ENCODE measurements around the gene MBNL2. TPM values are rescaled to one million over a fixed set of nuclear protein-coding genes. Genes with fewer than 3 reads are reported as not detected.

Gene MBNL2
- total and polyA plus RNA-seq, 2 experiments from 2014 or later, result 27.4 to 97.9 TPM

DNA sequence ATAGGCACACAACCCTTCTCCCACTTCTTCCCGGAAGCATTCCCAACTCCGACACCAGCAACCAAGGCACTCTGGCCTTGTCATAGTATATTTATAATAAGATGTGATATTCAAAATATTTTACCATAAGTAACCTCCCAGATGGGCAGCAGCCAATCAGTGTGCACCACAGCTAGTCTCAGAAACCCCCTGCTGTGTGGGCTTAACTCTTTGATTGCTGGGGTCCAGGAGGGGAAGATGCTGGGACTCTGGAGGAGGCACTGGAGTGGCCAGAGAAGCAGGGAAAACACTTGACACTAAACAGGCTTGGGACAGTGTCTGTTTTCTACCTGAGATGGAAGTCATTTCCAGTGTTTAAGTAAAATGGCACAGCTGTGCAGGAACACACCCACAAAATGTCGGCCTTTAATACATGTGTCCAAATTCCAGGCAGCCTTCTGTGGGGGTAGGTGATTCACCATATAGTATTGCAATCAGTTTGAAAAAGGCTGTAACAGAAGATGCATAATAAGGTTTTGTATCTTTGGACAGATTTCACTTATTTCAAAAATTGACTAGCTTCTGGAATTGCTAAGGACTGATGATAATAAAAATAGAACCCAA is 100.7 kb downstream of the MBNL2 start:
- Histone ChIP-seq H3K4me2 (no peak overlapping the region), H3K4me3 (no peak overlapping the region), H3K9me3 (ENCODE audit: low read depth) (no peaks in the 10 kb centered on the region), H3K36me3 (replicated peaks; ENCODE audit: insufficient read depth, low read depth) (no peaks in the 10 kb centered on the region), H3K4me1 (ENCODE audit: insufficient read depth) (no peaks in the 10 kb centered on the region), H3K9me2 (replicated peaks; ENCODE audit: insufficient read depth) (no peaks in the 10 kb centered on the region), H2AFZ (no peak overlapping the region), H4K20me1 (ENCODE audit: insufficient read depth, poor library complexity, severe bottlenecking) (peaks cover 36% of the 10 kb centered on the region), H3K27ac (no peak overlapping the region), H3K79me2 (peaks cover 89% of the 10 kb centered on the region), H3K27me3 (no peaks in the 10 kb centered on the region)
- TF ChIP-seq EZH2 (IDR thresholded peaks at IDR 0.05; ENCODE audit: borderline replicate concordance) (no peak), EZH2phosphoT487 (IDR thresholded peaks at IDR 0.05; ENCODE audit: low read depth, severe bottlenecking, unreplicated experiment) (no peak)
- TF ChIP-seq, protein P1, sequence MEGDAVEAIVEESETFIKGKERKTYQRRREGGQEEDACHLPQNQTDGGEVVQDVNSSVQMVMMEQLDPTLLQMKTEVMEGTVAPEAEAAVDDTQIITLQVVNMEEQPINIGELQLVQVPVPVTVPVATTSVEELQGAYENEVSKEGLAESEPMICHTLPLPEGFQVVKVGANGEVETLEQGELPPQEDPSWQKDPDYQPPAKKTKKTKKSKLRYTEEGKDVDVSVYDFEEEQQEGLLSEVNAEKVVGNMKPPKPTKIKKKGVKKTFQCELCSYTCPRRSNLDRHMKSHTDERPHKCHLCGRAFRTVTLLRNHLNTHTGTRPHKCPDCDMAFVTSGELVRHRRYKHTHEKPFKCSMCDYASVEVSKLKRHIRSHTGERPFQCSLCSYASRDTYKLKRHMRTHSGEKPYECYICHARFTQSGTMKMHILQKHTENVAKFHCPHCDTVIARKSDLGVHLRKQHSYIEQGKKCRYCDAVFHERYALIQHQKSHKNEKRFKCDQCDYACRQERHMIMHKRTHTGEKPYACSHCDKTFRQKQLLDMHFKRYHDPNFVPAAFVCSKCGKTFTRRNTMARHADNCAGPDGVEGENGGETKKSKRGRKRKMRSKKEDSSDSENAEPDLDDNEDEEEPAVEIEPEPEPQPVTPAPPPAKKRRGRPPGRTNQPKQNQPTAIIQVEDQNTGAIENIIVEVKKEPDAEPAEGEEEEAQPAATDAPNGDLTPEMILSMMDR (IDR thresholded peaks at IDR 0.05; ENCODE audit: poor library complexity), result no peak
- WGBS (ENCODE audit: low lambda C conversion rate, missing lambda C conversion rate), result 95% methylated on average over 3 of the region's 3 CpGs
- no peak for DNase-seq (ENCODE audit: low spot score)

DNA sequence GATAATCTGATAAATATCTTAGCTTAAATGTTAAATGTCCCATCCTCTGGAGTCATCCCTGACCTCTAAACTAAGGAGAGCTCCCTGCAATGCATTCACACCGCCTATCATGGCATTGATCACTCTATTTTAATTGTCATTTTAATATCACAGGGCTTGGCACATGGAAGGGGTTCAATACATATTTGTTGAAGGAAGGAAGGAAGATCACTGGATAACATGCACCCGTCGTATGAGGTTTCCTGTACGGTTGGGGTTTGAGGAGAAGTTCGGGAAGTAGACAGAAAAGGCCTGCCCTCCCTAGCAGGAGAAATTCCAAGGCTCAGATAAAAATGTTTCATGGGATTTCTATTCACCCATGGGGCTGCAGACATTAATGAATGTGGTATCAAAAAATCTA is 102.0 kb downstream of the MBNL2 start:
- no peak for DNase-seq (ENCODE audit: low spot score)
- TF ChIP-seq, protein P1 (IDR thresholded peaks at IDR 0.05; ENCODE audit: poor library complexity), result no peak
- no peak for TF ChIP-seq EZH2 (IDR thresholded peaks at IDR 0.05; ENCODE audit: borderline replicate concordance)
- no peak for TF ChIP-seq EZH2phosphoT487 (IDR thresholded peaks at IDR 0.05; ENCODE audit: low read depth, severe bottlenecking, unreplicated experiment)
- Histone ChIP-seq H4K20me1 (ENCODE audit: insufficient read depth, poor library complexity, severe bottlenecking) (peaks cover 28% of the 10 kb centered on the region), H3K4me3 (no peak overlapping the region), H3K36me3 (replicated peaks; ENCODE audit: insufficient read depth, low read depth) (no peaks in the 10 kb centered on the region), H3K27me3 (no peaks in the 10 kb centered on the region), H3K4me1 (ENCODE audit: insufficient read depth) (no peaks in the 10 kb centered on the region), H2AFZ (no peak overlapping the region), H3K79me2 (peaks cover 78% of the 10 kb centered on the region), H3K27ac (no peak overlapping the region), H3K9me3 (ENCODE audit: low read depth) (no peaks in the 10 kb centered on the region), H3K4me2 (no peak overlapping the region), H3K9me2 (replicated peaks; ENCODE audit: insufficient read depth) (no peaks in the 10 kb centered on the region)
- WGBS (ENCODE audit: low lambda C conversion rate, missing lambda C conversion rate), result 93% methylated on average over 5 of the region's 5 CpGs

DNA sequence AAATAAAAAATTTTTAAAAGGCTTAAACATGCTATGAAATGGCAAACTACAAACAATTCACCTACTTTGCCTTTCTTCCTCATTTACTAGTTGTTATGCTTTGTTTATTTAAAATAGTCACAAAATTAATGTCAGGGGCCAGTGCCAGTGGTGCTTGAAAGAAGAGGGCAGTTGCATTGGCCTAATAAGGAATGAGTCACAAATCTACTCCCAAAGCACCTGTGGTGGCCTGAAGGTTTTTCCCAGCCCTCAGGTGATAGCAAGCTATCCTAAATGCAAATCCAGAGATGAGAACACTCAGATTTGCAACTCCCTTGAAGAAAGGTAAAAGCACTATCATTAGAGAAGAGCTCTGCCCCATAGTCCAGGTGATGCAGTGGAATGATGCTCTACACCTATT is 103.6 kb downstream of the MBNL2 start:
- Histone ChIP-seq H3K27me3 (no peaks in the 10 kb centered on the region), H3K4me2 (no peak overlapping the region), H3K36me3 (replicated peaks; ENCODE audit: insufficient read depth, low read depth) (no peaks in the 10 kb centered on the region), H3K9me3 (ENCODE audit: low read depth) (no peaks in the 10 kb centered on the region), H4K20me1 (ENCODE audit: insufficient read depth, poor library complexity, severe bottlenecking) (peaks cover 27% of the 10 kb centered on the region), H3K4me1 (ENCODE audit: insufficient read depth) (no peaks in the 10 kb centered on the region), H3K4me3 (no peak overlapping the region), H3K27ac (no peak overlapping the region), H3K79me2 (peaks cover 72% of the 10 kb centered on the region), H3K9me2 (replicated peaks; ENCODE audit: insufficient read depth) (no peaks in the 10 kb centered on the region), H2AFZ (no peak overlapping the region)
- TF ChIP-seq, protein P1 (IDR thresholded peaks at IDR 0.05; ENCODE audit: poor library complexity), result no peak
- no peak for TF ChIP-seq EZH2 (IDR thresholded peaks at IDR 0.05; ENCODE audit: borderline replicate concordance)
- TF ChIP-seq EZH2phosphoT487 (IDR thresholded peaks at IDR 0.05; ENCODE audit: low read depth, severe bottlenecking, unreplicated experiment), result no peak
- no peak for DNase-seq (ENCODE audit: low spot score)
